K562 (cell line): ENCODE measurements around the gene PLCB4. TPM values are rescaled to one million over a fixed set of nuclear protein-coding genes. Genes with fewer than 3 reads are reported as not detected.

Experiments used
- ATAC-seq: fragments of 200-7000 bp; cut with Tn5 transposase; 3 replicates; pipeline ENCODE4 v1.9.1; 2020; ENCODE audit warnings: moderate library complexity
- BruUV-seq: library from RNA; stranded (reverse); fragments of 400-500 nt; replicated peaks from 2 replicates; lab custom pipeline; 2021; lab: Mats Ljungman, UMichigan
- CTCF ChIA-PET: fragments of 300-600 bp; formaldehyde crosslinking; extraction: SDS; loops from one replicate; lab custom pipeline; 2021; ENCODE audit warnings: low intra/inter-chr PET ratio; lab: Yijun Ruan, JAX
- POLR2A ChIA-PET: fragments of 300-600, 350-650 bp; sonication (Branson Sonifier 250); formaldehyde crosslinking; extraction: SDS; loops from one replicate; lab custom pipeline; 2021; ENCODE audit warnings: antibody characterized with exemption, inconsistent platforms; lab: Yijun Ruan, JAX
- DNase-seq, 4 experiments: peaks; one replicate each; pipeline versions ENCODE4 v3.0.0 to v3.0.0-alpha.2; 2011 to 2018; ENCODE audit warnings: low spot score in 3 of 4, mixed read lengths in 3 of 4; ENCODE audit errors: extremely low read depth in 1 of 4
- FAIRE-seq: peaks from 2 replicates; lab custom pipeline; 2011; peaks lifted over from hg19 to GRCh38; lab: Jason Lieb, UNC
- H2AFZ ChIP-seq: 2 replicates; pipeline ENCODE4 v1.6.0; 2011; ENCODE audit warnings: low read depth, low read length, control low read depth, inconsistent platforms
- H3K27ac ChIP-seq: fragments of 200-600 bp; 3 replicates; pipeline ENCODE4 v1.8.0; 2011; ENCODE audit warnings: low read depth, mild to moderate bottlenecking, control low read depth, inconsistent platforms, low read length, moderate library complexity, mixed read lengths; ENCODE audit errors: extremely low read depth
- H3K27me3 ChIP-seq, 2 experiments: fragments of 300-600 bp in 1 of 2; 2 replicates in 1 of 2; 3 replicates in 1 of 2; pipeline versions ENCODE4 v1.6.0 to v1.8.0; 2011; ENCODE audit warnings: inconsistent platforms in 2 of 2, low read length in 2 of 2, mild to moderate bottlenecking in 1 of 2, mixed read lengths in 1 of 2, moderate library complexity in 1 of 2; ENCODE audit not compliant: control insufficient read depth in 2 of 2, insufficient read depth in 2 of 2
- H3K36me3 ChIP-seq: fragments of 300-600 bp; 3 replicates; pipeline ENCODE4 v1.8.0; 2011; ENCODE audit warnings: mild to moderate bottlenecking, low read length, inconsistent platforms; ENCODE audit not compliant: control insufficient read depth, insufficient read depth
- H3K4me1 ChIP-seq, 2 experiments: fragments of 200-600 bp in 1 of 2; replicated peaks in 1 of 2; 2 replicates in 1 of 2; 3 replicates in 1 of 2; pipeline versions ENCODE4 v1.5.1 to v1.8.0; 2011; ENCODE audit warnings: inconsistent platforms in 2 of 2, low read length in 2 of 2, mild to moderate bottlenecking in 1 of 2, mixed read lengths in 1 of 2, moderate library complexity in 1 of 2; ENCODE audit not compliant: control insufficient read depth in 2 of 2, insufficient read depth in 2 of 2
- H3K4me2 ChIP-seq: 2 replicates; pipeline ENCODE4 v1.6.1; 2011; ENCODE audit warnings: low read length, control low read depth, inconsistent platforms, mixed read lengths; ENCODE audit not compliant: insufficient read depth
- H3K4me3 ChIP-seq: fragments of 200-600 bp; sonication (generic), shearing (Covaris generic); 2 replicates; pipeline ENCODE4 v1.5.1; 2016; ENCODE audit warnings: control low read depth, inconsistent platforms
- H3K79me2 ChIP-seq: fragments of 200-600 bp; 3 replicates; pipeline ENCODE4 v1.8.0; 2011; ENCODE audit warnings: low read length, inconsistent platforms; ENCODE audit not compliant: control insufficient read depth, insufficient read depth
- H3K9ac ChIP-seq, 2 experiments: 2 replicates each; pipeline versions ENCODE4 v1.6.0 to v1.6.1; 2011; ENCODE audit warnings: low read depth in 2 of 2, low read length in 2 of 2, control low read depth in 1 of 2, inconsistent platforms in 1 of 2, mild to moderate bottlenecking in 1 of 2, mixed read lengths in 1 of 2; ENCODE audit not compliant: insufficient read depth in 1 of 2
- H3K9me1 ChIP-seq: one replicate; pipeline ENCODE4 v1.6.0; 2011; ENCODE audit warnings: inconsistent platforms, mild to moderate bottlenecking, low read length, moderate library complexity; ENCODE audit not compliant: control insufficient read depth, insufficient read depth
- H3K9me3 ChIP-seq: replicated peaks from 2 replicates; pipeline ENCODE4 v1.5.1; 2011; ENCODE audit warnings: low read depth, low read length, inconsistent platforms; ENCODE audit not compliant: control insufficient read depth, insufficient read depth
- H4K20me1 ChIP-seq: replicated peaks from 2 replicates; pipeline ENCODE4 v1.6.1; 2011; ENCODE audit warnings: low read length, inconsistent platforms, mixed read lengths; ENCODE audit not compliant: control insufficient read depth, insufficient read depth
- FOXA3 ChIP-seq, 2 experiments: fragments of 450-650 bp in 1 of 2; sonication (generic) in 1 of 2; formaldehyde crosslinking; IDR thresholded peaks in 1 of 2; conservative IDR thresholded peaks in 1 of 2; 2 replicates each; pipeline versions ENCODE4 v1.4.0 to v1.8.0; 2020 to 2022; ENCODE audit warnings: mild to moderate bottlenecking in 2 of 2, missing genetic modification reagents in 1 of 2
- KLF1 ChIP-seq: fragments of 450-650 bp; IDR thresholded peaks from 2 replicates; pipeline ENCODE4 v1.6.1; 2016; ENCODE audit warnings: missing genetic modification characterization, missing compliant biosample characterization
- NBN ChIP-seq: fragments of 450-650 bp; IDR thresholded peaks from 2 replicates; pipeline ENCODE4 v1.6.1; 2016; ENCODE audit warnings: low read depth, mild to moderate bottlenecking
- NCOA6 ChIP-seq: fragments of 450-650 bp; IDR thresholded peaks from 2 replicates; pipeline ENCODE4 v1.6.1; 2017; ENCODE audit warnings: mild to moderate bottlenecking
- TARDBP ChIP-seq: fragments of 450-650 bp; IDR thresholded peaks from 2 replicates; pipeline ENCODE4 v1.6.1; 2016
- TCF15 ChIP-seq: fragments of 250-450 bp; sonication (Bioruptor Pico); IDR thresholded peaks from 2 replicates; pipeline ENCODE4 v1.8.0; 2022; ENCODE audit warnings: moderate library complexity, mild to moderate bottlenecking, inconsistent platforms
- THRA ChIP-seq: fragments of 450-650 bp; IDR thresholded peaks from 2 replicates; pipeline ENCODE4 v1.6.1; 2017; ENCODE audit warnings: mild to moderate bottlenecking, moderate library complexity
- ZBTB17 ChIP-seq: fragments of 450-650 bp; formaldehyde crosslinking; IDR thresholded peaks from 2 replicates; pipeline ENCODE4 v1.4.0; 2020; ENCODE audit warnings: mild to moderate bottlenecking
- ZBTB26 ChIP-seq: fragments of 450-650 bp; formaldehyde crosslinking; IDR thresholded peaks from 2 replicates; pipeline ENCODE4 v1.4.0; 2022; ENCODE audit warnings: missing genetic modification characterization
- ZNF408 ChIP-seq: fragments of 250-450 bp; sonication (Bioruptor Pico); IDR thresholded peaks from 2 replicates; pipeline ENCODE4 v1.4.0; 2020; ENCODE audit warnings: low read depth, mild to moderate bottlenecking, moderate library complexity
- ZNF583 ChIP-seq: fragments of 250-450 bp; sonication (Bioruptor Pico); IDR thresholded peaks from 2 replicates; pipeline ENCODE4 v1.4.0; 2020
- WGBS: fragments of 100-300 bp; shearing (Covaris generic); methylation state at CpG from one replicate; pipeline ENCODE4 v1.1.6; 2016; ENCODE audit warnings: low coverage, mixed read lengths; ENCODE audit not compliant: insufficient coverage; ENCODE audit errors: missing lambda C conversion rate; 5-methylcytosine and 5-hydroxymethylcytosine counted together
- in situ Hi-C: fragments of 300-500 bp; cut with MboI; formaldehyde crosslinking; loops from 4 replicates; pipeline ENCODE4 v1.15.0; 2018; ENCODE audit warnings: inconsistent platforms, mixed read lengths
- intact Hi-C: fragments of 100-400 bp; cut with micrococcal nuclease; formaldehyde crosslinking; loops from 2 replicates; pipeline ENCODE4 v1.14.2; 2022
- polyA plus RNA-seq, 8 experiments: library from polyadenylated mRNA; depleted of rRNA in 4 of 8; stranded (reverse) in 5 of 8; unstranded in 3 of 8; fragments of >200 nt; fragmentation: Nextera tagmentation in 2 of 8; fragmentation: Illumina TruSeq in 1 of 8; extraction: Ambion mirVana in 2 of 8; extraction: Trizol in 1 of 8; gene quantifications; 2 replicates each; pipeline versions ENCODE4 v1.2.1 to v1.2.3, GENCODE V29; 2011 to 2014; ENCODE audit warnings: inconsistent platforms in 1 of 8, missing spikeins in 1 of 8
- total RNA-seq, 7 experiments: library from RNA; depleted of rRNA in 6 of 7; stranded (reverse); fragments of >200 nt in 6 of 7; fragmentation: Illumina TruSeq in 2 of 7; extraction: Trizol in 2 of 7; gene quantifications; 2 replicates each; pipeline versions ENCODE4 v1.2.1 to v1.2.3, GENCODE V29; 2011 to 2021; ENCODE audit warnings: low replicate concordance in 1 of 7

Gene PLCB4
- total and polyA plus RNA-seq, 9 of the 15 experiments (the other 6 are each of a cell fraction or from before 2014, with no cell fraction given): 0.20 to 2.9 (median 0.52) TPM

GRCh38 chr20:9408422-9409300, 339.8 kb downstream of the PLCB4 start:
- no peak for FAIRE-seq
- no peak for ATAC-seq
- no peak overlapping the region for H3K27ac ChIP-seq
- no peak overlapping the region for H2AFZ ChIP-seq
- no peaks in the 10 kb centered on the region for H3K79me2 ChIP-seq
- TF ChIP-seq THRA: no peak
- TF ChIP-seq ZNF583 (CRISPR knock-in tag): no peak
- no peak for TF ChIP-seq ZNF408 (CRISPR knock-in tag)
- no peak for TF ChIP-seq KLF1 (tag)
- no peak for TF ChIP-seq TARDBP
- no peak for TF ChIP-seq NCOA6
- TF ChIP-seq FOXA3 (CRISPR knock-in tag; conservative IDR thresholded peaks at IDR 0.05 in 1 of 2, IDR thresholded peaks at IDR 0.05 in 1 of 2): no peak
- TF ChIP-seq ZBTB26 (CRISPR knock-in tag): no peak
- TF ChIP-seq TCF15 (CRISPR knock-in tag): no peak
- TF ChIP-seq NBN: no peak
- TF ChIP-seq ZBTB17 (CRISPR knock-in tag): no peak
- POLR2A ChIA-PET: no interaction called here
- H3K36me3 ChIP-seq: no peaks in the 10 kb centered on the region
- in situ Hi-C loops (loop anchor here (5.0 kb wide), 1 partner anchor 199 kb away; no protein-coding TSS in a partner anchor), intact Hi-C loops (loop anchor here (1.0 kb wide), 1 partner anchor 202 kb away; no protein-coding TSS in a partner anchor)
- no peaks in the 10 kb centered on the region for H3K4me1 ChIP-seq
- 11% methylated on average over 8 of the region's 10 CpGs for WGBS
- no peaks in the 10 kb centered on the region for H3K9me3 ChIP-seq
- no TSS peak for BruUV-seq
- H3K4me2 ChIP-seq: no peak overlapping the region
- no peaks in the 10 kb centered on the region for H3K9me1 ChIP-seq
- no peak overlapping the region for H3K4me3 ChIP-seq
- H4K20me1 ChIP-seq: no peaks in the 10 kb centered on the region
- no peak overlapping the region for H3K9ac ChIP-seq
- no peak for DNase-seq
- CTCF ChIA-PET: interaction anchor here (2.3 kb wide), 1 partner anchor 201 kb away, joined by 14 read pairs; no protein-coding TSS in a partner anchor
- no peaks in the 10 kb centered on the region for H3K27me3 ChIP-seq
